EL (cell line): ENCODE results near the gene LRRD1.

Experiments used
- DNase-seq: peaks from one replicate; pipeline ENCODE4 v3.0.0-alpha.2; 2016

Gene LRRD1

DNA sequence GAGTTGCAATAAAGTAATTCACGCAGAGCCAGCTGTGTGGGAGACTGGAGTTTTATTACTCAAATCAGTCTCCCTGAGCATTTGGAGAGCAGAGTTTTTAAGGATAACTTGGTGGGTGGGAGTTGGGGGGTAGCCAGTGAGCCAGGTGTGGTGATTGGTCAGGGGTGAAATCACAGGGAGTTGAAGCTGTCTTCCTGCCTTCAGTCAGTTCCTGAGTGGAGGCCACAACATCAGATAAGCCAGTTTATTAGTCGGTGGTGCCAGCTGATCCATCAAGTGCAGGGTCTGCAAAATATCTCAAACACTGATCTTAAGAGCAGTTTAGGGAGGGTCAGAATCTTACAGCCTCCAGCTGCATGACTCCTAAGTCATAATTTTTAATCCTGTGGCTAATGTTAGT, 41.4 kb downstream of the LRRD1 start:
- no peak for DNase-seq

- peak; percentile 24 for DNase-seq
These were observed 43.7 kb downstream of the LRRD1 start for GRCh38 chr7:92135052-92135889.

GRCh38 chr7:92134271-92135051, 44.5 kb downstream of the LRRD1 start, which contains the start of gene CYP51A1:
TSS of gene CYP51A1 (minus strand) at chr7:92134477. CDS start at chr7:92134364, 113 bp downstream.
- peak; percentile 91 for DNase-seq

GRCh38 chr7:92133737-92134270, 45.1 kb downstream of the LRRD1 start:
- peak; percentile 68 for DNase-seq

DNA sequence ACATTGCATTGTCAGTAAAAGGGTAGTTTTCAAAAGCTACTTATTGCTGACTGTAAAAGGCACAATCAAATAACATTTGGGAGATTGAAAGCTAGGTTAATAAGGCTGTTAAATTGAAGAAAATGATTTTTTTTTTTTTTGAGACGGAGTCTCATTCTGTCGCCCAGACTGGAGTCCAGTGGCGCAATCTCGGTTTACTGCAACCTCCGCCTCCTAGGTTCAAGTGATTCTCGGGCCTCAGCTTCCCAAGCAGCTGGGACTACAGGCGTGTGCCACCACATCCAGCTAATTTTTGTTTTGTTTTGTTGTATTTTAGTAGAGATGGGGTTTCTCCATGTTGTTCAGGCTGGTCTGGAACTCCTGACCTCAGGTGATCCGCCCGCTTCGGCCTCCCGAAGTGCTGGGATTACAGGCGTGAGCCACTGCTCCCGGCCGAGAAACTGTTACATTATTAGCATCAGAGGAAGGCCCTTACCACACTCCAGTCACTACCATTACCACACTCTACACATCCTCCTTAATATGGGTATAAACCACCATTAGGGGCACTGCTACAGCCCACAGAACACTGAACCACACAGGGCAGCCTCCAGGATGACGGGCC, 45.7 kb downstream of the LRRD1 start:
- DNase-seq = peak; percentile 2

GRCh38 chr7:92131764-92132330, 47.1 kb downstream of the LRRD1 start:
- no peak for DNase-seq

DNA sequence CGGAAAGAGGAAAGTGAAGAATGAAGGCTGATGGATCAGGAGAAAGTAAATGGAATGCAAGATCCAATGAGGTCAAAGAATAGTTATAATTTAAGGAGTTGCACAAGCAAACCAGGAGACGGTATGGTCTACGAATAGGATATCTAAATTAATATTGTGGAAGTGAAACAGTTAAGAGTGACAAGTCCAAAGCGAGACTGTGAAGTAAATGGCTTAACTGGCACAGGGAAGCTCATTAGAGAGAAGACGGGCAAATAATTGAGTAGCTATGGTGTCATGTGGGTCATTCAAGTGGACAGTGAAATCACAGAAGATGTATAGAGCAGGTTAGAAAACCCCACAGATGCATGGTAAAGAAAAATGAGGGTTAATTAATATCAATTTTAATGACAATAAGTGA, 47.8 kb downstream of the LRRD1 start:
- DNase-seq = no peak

GRCh38 chr7:92121681-92122080, 57.3 kb downstream of the LRRD1 start:
- no peak for DNase-seq

GRCh38 chr7:92119213-92119759, 59.7 kb downstream of the LRRD1 start:
- no peak for DNase-seq

GRCh38 chr7:92116949-92117348, 62.0 kb downstream of the LRRD1 start:
- DNase-seq = no peak

DNA sequence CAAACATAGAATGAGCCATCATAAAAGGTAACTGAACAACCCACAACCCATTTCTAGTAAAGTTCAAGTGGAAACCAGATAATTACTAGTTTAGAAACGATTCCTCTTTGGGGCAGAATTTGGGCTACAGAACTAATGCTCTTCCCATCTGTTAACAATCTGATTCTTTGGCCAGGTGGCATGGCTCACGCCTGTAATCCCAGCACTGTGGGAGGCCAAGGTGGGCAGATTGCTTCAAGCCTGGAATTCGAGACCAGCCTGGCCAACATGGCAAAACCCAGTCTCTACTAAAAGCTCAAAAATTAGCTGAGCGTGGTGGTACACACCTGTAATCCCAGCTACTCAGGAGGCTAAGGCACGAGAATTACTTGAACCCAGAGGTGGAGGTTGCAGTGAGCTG, 63.1 kb downstream of the LRRD1 start:
- DNase-seq = no peak

GRCh38 chr7:92110857-92111256, 68.1 kb downstream of the LRRD1 start:
- DNase-seq = no peak

DNA sequence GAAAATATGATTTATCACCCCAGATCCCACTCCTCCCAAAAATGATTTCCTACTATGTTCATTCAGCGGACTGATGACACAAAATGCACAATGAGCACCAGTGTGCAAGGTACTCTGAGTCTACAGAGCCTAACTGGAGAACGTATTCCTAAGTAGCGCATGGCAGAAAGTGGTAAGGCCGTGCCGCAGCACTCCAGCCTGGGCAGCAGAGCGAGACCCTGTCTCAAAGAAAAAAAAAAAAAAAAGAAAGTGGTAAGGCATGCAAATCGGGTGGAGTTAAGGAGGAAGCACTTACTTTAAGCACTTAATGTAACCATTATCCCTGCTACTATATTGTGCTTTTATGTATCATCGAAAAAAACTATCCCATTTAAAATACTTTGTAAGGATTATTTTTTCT, 70.1 kb downstream of the LRRD1 start:
- no peak for DNase-seq

GRCh38 chr7:92102862-92103261, 76.1 kb downstream of the LRRD1 start:
- peak; percentile 43 for DNase-seq

- no peak for DNase-seq
These were observed 78.4 kb downstream of the LRRD1 start for GRCh38 chr7:92100534-92100933.

GRCh38 chr7:92095380-92095779, 83.6 kb downstream of the LRRD1 start:
- DNase-seq = no peak
